Kidney epithelial cell (primary cell): ENCODE data around the gene KRT24. TPM values are rescaled to one million over a fixed set of nuclear protein-coding genes. Genes with fewer than 3 reads are reported as not detected.

ENCODE experiments used
- DNase-seq: peaks from one replicate; pipeline ENCODE4 v3.0.0-alpha.2; 2010; ENCODE audit warnings: low read depth
- H3K27me3 ChIP-seq: 2 replicates; pipeline ENCODE4 v1.6.0; 2011; ENCODE audit warnings: low read length; ENCODE audit not compliant: control insufficient read depth, insufficient read depth
- H3K36me3 ChIP-seq: 2 replicates; pipeline ENCODE4 v1.5.1; 2011; ENCODE audit warnings: low read length; ENCODE audit not compliant: control insufficient read depth, insufficient read depth
- H3K4me3 ChIP-seq: 2 replicates; pipeline ENCODE4 v1.5.1; 2011; ENCODE audit warnings: low read depth, mild to moderate bottlenecking, control low read depth, low read length
- total RNA-seq: library from RNA; depleted of rRNA; stranded (reverse); fragments of >200 nt; gene quantifications from 2 replicates; pipeline ENCODE4 v1.2.3, GENCODE V29; 2015
- TF ChIP-seq, protein P1 (sequence below): IDR thresholded peaks from 2 replicates; pipeline ENCODE4 v1.5.1; 2011; ENCODE audit warnings: mild to moderate bottlenecking, moderate library complexity, low read length, control low read depth, inconsistent platforms; ENCODE audit not compliant: insufficient read depth, poor library complexity, severe bottlenecking

KRT24 gene
- total RNA-seq, 1 donor from 2014 or later, result not detected

DNA sequence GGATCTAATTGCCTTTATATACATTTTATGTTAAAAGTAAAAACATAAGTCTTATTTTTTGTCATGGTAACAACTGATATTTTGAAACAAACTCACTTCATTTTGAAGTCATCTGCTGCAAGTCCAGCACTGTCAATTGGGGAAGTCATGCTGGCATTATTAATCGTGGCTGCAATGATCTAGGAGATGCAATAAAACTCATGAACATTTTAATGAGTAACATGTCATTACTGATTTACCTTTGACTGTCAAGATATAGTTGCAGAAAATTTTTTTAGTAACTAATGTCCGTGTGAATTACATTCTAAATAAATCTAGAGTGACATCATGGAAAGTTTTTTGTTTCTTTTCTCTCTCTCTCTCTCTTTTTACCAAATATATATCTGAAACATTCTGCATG is 17.3 kb upstream of the KRT24 start:
- DNase-seq, result no peak
- no peak overlapping the region for H3K4me3 ChIP-seq
- TF ChIP-seq, protein P1, sequence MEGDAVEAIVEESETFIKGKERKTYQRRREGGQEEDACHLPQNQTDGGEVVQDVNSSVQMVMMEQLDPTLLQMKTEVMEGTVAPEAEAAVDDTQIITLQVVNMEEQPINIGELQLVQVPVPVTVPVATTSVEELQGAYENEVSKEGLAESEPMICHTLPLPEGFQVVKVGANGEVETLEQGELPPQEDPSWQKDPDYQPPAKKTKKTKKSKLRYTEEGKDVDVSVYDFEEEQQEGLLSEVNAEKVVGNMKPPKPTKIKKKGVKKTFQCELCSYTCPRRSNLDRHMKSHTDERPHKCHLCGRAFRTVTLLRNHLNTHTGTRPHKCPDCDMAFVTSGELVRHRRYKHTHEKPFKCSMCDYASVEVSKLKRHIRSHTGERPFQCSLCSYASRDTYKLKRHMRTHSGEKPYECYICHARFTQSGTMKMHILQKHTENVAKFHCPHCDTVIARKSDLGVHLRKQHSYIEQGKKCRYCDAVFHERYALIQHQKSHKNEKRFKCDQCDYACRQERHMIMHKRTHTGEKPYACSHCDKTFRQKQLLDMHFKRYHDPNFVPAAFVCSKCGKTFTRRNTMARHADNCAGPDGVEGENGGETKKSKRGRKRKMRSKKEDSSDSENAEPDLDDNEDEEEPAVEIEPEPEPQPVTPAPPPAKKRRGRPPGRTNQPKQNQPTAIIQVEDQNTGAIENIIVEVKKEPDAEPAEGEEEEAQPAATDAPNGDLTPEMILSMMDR, result no peak

DNA sequence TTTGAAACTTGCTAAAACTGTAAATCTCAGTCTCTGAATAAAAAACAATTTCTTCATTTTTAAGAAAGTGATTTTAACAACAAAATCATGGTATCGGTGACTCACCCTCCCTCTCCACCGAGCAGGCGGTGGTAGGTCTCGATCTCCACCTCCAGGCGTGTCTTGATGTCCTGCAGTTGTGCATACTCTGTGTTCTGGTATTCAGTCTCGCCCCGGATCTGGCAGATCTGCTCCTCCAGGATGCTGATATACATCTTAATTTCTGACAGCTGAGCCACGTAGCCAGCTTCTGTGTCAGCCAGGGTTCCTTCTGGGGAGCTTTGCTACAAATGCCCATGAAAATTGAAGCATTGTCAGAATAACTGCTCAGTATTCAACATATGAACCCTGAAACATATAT is 15.4 kb upstream of the KRT24 start:
- TF ChIP-seq, protein P1, result no peak
- DNase-seq, result no peak

More for the DNA sequence above, 17.3 kb upstream of the KRT24 start:
- Histone ChIP-seq H3K27me3 (no peaks in the 10 kb centered on the region), H3K36me3 (no peaks in the 10 kb centered on the region)

GRCh38 chr17:40717776-40718175 is 14.2 kb upstream of the KRT24 start:
- Histone ChIP-seq H3K4me3 (no peak overlapping the region), H3K36me3 (no peaks in the 10 kb centered on the region), H3K27me3 (no peaks in the 10 kb centered on the region)
- TF ChIP-seq, protein P1, result no peak
- no peak for DNase-seq

More for the DNA sequence above, 15.4 kb upstream of the KRT24 start:
- Histone ChIP-seq H3K27me3 (no peaks in the 10 kb centered on the region), H3K4me3 (no peak overlapping the region), H3K36me3 (no peaks in the 10 kb centered on the region)

DNA sequence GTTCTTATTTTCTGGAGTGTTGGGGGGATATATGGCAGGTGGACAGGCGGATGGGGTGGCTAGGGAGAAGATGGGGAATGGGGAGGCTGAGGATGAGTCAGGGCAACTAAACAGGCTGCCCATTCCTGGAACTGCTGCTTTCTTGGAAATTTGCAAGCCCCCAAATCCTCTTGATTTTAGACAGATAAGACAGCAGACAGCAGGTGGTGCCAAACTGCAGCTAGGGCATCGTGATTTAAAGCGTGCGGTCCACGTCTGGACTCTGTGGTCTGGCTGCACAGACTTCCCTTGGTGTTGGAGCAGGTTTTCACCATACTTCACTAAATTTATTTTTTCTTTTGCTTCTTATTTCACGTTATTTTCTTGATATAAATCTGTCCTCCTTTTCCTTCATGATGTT is 10.9 kb upstream of the KRT24 start:
- H3K36me3 ChIP-seq, result no peaks in the 10 kb centered on the region
- TF ChIP-seq, protein P1, result peak; percentile 26

DNA sequence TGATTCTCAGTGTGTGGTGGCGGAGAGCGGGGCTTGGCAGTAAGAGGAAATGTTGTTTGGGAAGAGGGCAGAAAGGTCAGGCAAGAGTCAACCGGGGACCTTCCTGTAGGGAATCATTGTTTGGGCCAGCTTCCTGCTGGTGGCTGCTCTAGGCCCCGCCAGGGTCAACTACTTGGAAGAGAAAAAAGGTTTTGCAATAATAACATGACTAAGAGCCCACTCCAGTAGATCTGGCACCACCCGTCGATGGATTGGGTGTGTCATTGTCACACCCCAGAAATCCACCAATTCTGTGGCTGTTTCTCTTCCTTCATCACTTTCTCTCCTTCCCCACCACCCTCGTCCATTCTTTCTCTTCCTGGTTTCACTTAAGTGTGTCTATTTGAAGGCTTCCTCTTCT is 4.2 kb upstream of the KRT24 start:
- DNase-seq, result no peak
- TF ChIP-seq, protein P1, result no peak
- Histone ChIP-seq H3K36me3 (no peaks in the 10 kb centered on the region), H3K27me3 (no peaks in the 10 kb centered on the region), H3K4me3 (no peak overlapping the region)

More for the DNA sequence above, 10.9 kb upstream of the KRT24 start:
- no peaks in the 10 kb centered on the region for H3K27me3 ChIP-seq
- no peak overlapping the region for H3K4me3 ChIP-seq
- DNase-seq, result no peak

GRCh38 chr17:40705584-40705983 is 2.0 kb upstream of the KRT24 start:
- no peak overlapping the region for H3K4me3 ChIP-seq
- no peaks in the 10 kb centered on the region for H3K36me3 ChIP-seq
- TF ChIP-seq, protein P1, result no peak
- H3K27me3 ChIP-seq, result no peaks in the 10 kb centered on the region
- DNase-seq, result no peak
